ENCODE results near the gene VSTM2L. TPM values are rescaled to one million over a fixed set of nuclear protein-coding genes. Genes with fewer than 3 reads are reported as not detected.
A peak's percentile ranks its signal among the peaks of the same experiment; 100 is the strongest.

The VSTM2L gene
- polyA plus RNA-seq, 1 donor (not counting 4 experiments of a cell fraction or from before 2014, with no cell fraction given) = 0.75 TPM

GRCh38 chr20:37896932-37897548 lies 5.9 kb upstream of the VSTM2L start:
- no peaks in the 10 kb centered on the region for H3K9me3 ChIP-seq (ENCODE audit: control insufficient read depth, low read depth, low read length)
- H3K79me2 ChIP-seq (ENCODE audit: control insufficient read depth, insufficient read depth, low read length) = no peaks in the 10 kb centered on the region
- H3K27me3 ChIP-seq (ENCODE audit: control insufficient read depth, extremely low read depth, insufficient read depth, low read length) = peaks cover 2% of the 10 kb centered on the region
- H3K9ac ChIP-seq (ENCODE audit: control insufficient read depth, extremely low read depth, insufficient read depth, low read length) = no peak overlapping the region
- no peak overlapping the region for H3K4me3 ChIP-seq (ENCODE audit: control insufficient read depth in 2 of 3, extremely low read depth in 1 of 3, insufficient read depth in 2 of 3, low read depth in 1 of 3, low read length in 3 of 3)
- H3K4me1 ChIP-seq (ENCODE audit: control insufficient read depth, extremely low read depth, insufficient read depth, low read length) = peaks cover 26% of the 10 kb centered on the region
- no peak overlapping the region for H3K27ac ChIP-seq (ENCODE audit: control insufficient read depth, insufficient read depth, low read length)
- H3K9me1 ChIP-seq (ENCODE audit: control insufficient read depth, extremely low read depth, insufficient read depth, low read length) = no peaks in the 10 kb centered on the region
- dilution Hi-C loops (cut with MboI; ENCODE audit: extremely low pct_ligation_motif_present, low sequenced_read_pairs) = no loop called here
- H2AFZ ChIP-seq (ENCODE audit: control insufficient read depth, low read length) = no peak overlapping the region
- H4K20me1 ChIP-seq (ENCODE audit: control insufficient read depth, extremely low read depth, insufficient read depth, low read length) = no peaks in the 10 kb centered on the region
- FAIRE-seq = no peak
- no peak overlapping the region for H3K4me2 ChIP-seq (ENCODE audit: control insufficient read depth, extremely low read depth, insufficient read depth, low read depth, low read length)
- H3K36me3 ChIP-seq (ENCODE audit: control insufficient read depth in 2 of 2, extremely low read depth in 1 of 2, insufficient read depth in 2 of 2, low read length in 2 of 2) = no peaks in the 10 kb centered on the region
- no peak for DNase-seq (ENCODE audit: low read depth, low spot score)
- TF ChIP-seq CTCF (optimal IDR thresholded peaks at IDR 0.05 in 1 of 3, IDR thresholded peaks at IDR 0.05 in 1 of 3, conservative IDR thresholded peaks at IDR 0.05 in 1 of 3; ENCODE audit: extremely low read depth in 1 of 3, insufficient read depth in 2 of 3, low read length in 3 of 3) (peak in 1 of 3 experiments; percentile 17), EZH2 (IDR thresholded peaks at IDR 0.05; ENCODE audit: low read length) (no peak)

GRCh38 chr20:37898233-37899104 lies 4.5 kb upstream of the VSTM2L start:
- FAIRE-seq = peak; percentile 29
- peak overlapping the region in 2 of 3 experiments; percentile 11 to 22 for H3K4me3 ChIP-seq (ENCODE audit: control insufficient read depth in 2 of 3, extremely low read depth in 1 of 3, insufficient read depth in 2 of 3, low read depth in 1 of 3, low read length in 3 of 3)

More at GRCh38 chr20:37898233-37899104, 4.5 kb upstream of the VSTM2L start:
- Histone ChIP-seq H3K4me2 (ENCODE audit: control insufficient read depth, extremely low read depth, insufficient read depth, low read depth, low read length) (peak overlapping the region; percentile 58), H3K36me3 (ENCODE audit: control insufficient read depth in 2 of 2, extremely low read depth in 1 of 2, insufficient read depth in 2 of 2, low read length in 2 of 2) (no peaks in the 10 kb centered on the region), H4K20me1 (ENCODE audit: control insufficient read depth, extremely low read depth, insufficient read depth, low read length) (no peaks in the 10 kb centered on the region), H2AFZ (ENCODE audit: control insufficient read depth, low read length) (peak overlapping the region; percentile 47), H3K9me1 (ENCODE audit: control insufficient read depth, extremely low read depth, insufficient read depth, low read length) (no peaks in the 10 kb centered on the region), H3K9ac (ENCODE audit: control insufficient read depth, extremely low read depth, insufficient read depth, low read length) (peak overlapping the region; percentile 37), H3K27ac (ENCODE audit: control insufficient read depth, insufficient read depth, low read length) (peak overlapping the region; percentile 1), H3K27me3 (ENCODE audit: control insufficient read depth, extremely low read depth, insufficient read depth, low read length) (peaks cover 14% of the 10 kb centered on the region), H3K9me3 (ENCODE audit: control insufficient read depth, low read depth, low read length) (no peaks in the 10 kb centered on the region), H3K79me2 (ENCODE audit: control insufficient read depth, insufficient read depth, low read length) (no peaks in the 10 kb centered on the region), H3K4me1 (ENCODE audit: control insufficient read depth, extremely low read depth, insufficient read depth, low read length) (peaks cover 26% of the 10 kb centered on the region)
- dilution Hi-C loops (cut with MboI; ENCODE audit: extremely low pct_ligation_motif_present, low sequenced_read_pairs) = no loop called here
- no peak for TF ChIP-seq EZH2 (IDR thresholded peaks at IDR 0.05; ENCODE audit: low read length)
- TF ChIP-seq CTCF (optimal IDR thresholded peaks at IDR 0.05 in 1 of 3, IDR thresholded peaks at IDR 0.05 in 1 of 3, conservative IDR thresholded peaks at IDR 0.05 in 1 of 3; ENCODE audit: extremely low read depth in 1 of 3, insufficient read depth in 2 of 3, low read length in 3 of 3) = no peak
- no peak for DNase-seq (ENCODE audit: low read depth, low spot score)
